Neuronal stem cell (in vitro differentiated cells): ENCODE results near the gene MRPL40.

Experiments used
- DNase-seq: peaks from one replicate; pipeline ENCODE4 v3.0.0-alpha.2; 2013; ENCODE audit warnings: low spot score
- H2AFZ ChIP-seq: one replicate; pipeline ENCODE4 v1.6.1; 2013; ENCODE audit warnings: mild to moderate bottlenecking, low read length, inconsistent platforms
- H2AK5ac ChIP-seq: 2 replicates; pipeline ENCODE4 v1.6.1; 2013; ENCODE audit warnings: low read depth, mild to moderate bottlenecking, inconsistent platforms, low read length, moderate library complexity, mixed read lengths
- H2BK120ac ChIP-seq: 2 replicates; pipeline ENCODE4 v1.6.1; 2013; ENCODE audit warnings: low read depth, mild to moderate bottlenecking, inconsistent platforms, low read length, moderate library complexity, mixed read lengths
- H2BK12ac ChIP-seq: one replicate; pipeline ENCODE4 v1.6.1; 2013; ENCODE audit warnings: low read length, inconsistent platforms
- H2BK15ac ChIP-seq: 2 replicates; pipeline ENCODE4 v1.6.1; 2013; ENCODE audit warnings: mild to moderate bottlenecking, low read length, inconsistent platforms, mixed read lengths
- H2BK5ac ChIP-seq: one replicate; pipeline ENCODE4 v1.6.1; 2013; ENCODE audit warnings: inconsistent platforms, mild to moderate bottlenecking, low read length, moderate library complexity
- H3K14ac ChIP-seq: one replicate; pipeline ENCODE4 v1.6.1; 2013; ENCODE audit warnings: low read length, inconsistent platforms
- H3K18ac ChIP-seq: 2 replicates; pipeline ENCODE4 v1.6.1; 2013; ENCODE audit warnings: low read length, inconsistent platforms
- H3K23ac ChIP-seq: 2 replicates; pipeline ENCODE4 v1.6.1; 2013; ENCODE audit warnings: low read depth, mild to moderate bottlenecking, mixed read lengths, low read length, inconsistent platforms; ENCODE audit not compliant: poor library complexity
- H3K27ac ChIP-seq: replicated peaks from 3 replicates; pipeline ENCODE4 v1.5.1; 2013; ENCODE audit warnings: low read length, inconsistent platforms
- H3K27me3 ChIP-seq, 3 experiments: 2 replicates each; pipeline ENCODE4 v1.6.1; 2013; ENCODE audit warnings: low read length in 3 of 3, mild to moderate bottlenecking in 2 of 3, inconsistent platforms in 1 of 3, low read depth in 1 of 3, mixed read lengths in 1 of 3, moderate library complexity in 1 of 3; ENCODE audit not compliant: control insufficient read depth in 3 of 3, insufficient read depth in 3 of 3
- H3K36me3 ChIP-seq, 2 donors: replicated peaks in 1 of 2; 2 replicates each; pipeline ENCODE4 v1.6.1; 2013; ENCODE audit warnings: low read length in 2 of 2; ENCODE audit not compliant: control insufficient read depth in 2 of 2, insufficient read depth in 2 of 2
- H3K4ac ChIP-seq: 2 replicates; pipeline ENCODE4 v1.6.1; 2013; ENCODE audit warnings: inconsistent platforms, mild to moderate bottlenecking, low read length, moderate library complexity
- H3K4me1 ChIP-seq, 2 donors: 1 replicate in 1 of 2; 2 replicates in 1 of 2; pipeline ENCODE4 v1.6.1; 2013; ENCODE audit warnings: low read length in 2 of 2, low read depth in 1 of 2; ENCODE audit not compliant: control insufficient read depth in 2 of 2, insufficient read depth in 1 of 2
- H3K4me2 ChIP-seq: one replicate; pipeline ENCODE4 v1.6.1; 2013; ENCODE audit warnings: mild to moderate bottlenecking, low read length, inconsistent platforms; ENCODE audit not compliant: insufficient read depth, poor library complexity, severe bottlenecking
- H3K4me3 ChIP-seq, 2 donors: 2 replicates each; pipeline ENCODE4 v1.5.1; 2013; ENCODE audit warnings: low read length in 2 of 2, mild to moderate bottlenecking in 2 of 2, inconsistent platforms in 1 of 2, moderate library complexity in 1 of 2
- H3K79me1 ChIP-seq: one replicate; pipeline ENCODE4 v1.6.1; 2013; ENCODE audit warnings: low read depth, mild to moderate bottlenecking, inconsistent platforms, low read length, moderate library complexity
- H3K9ac ChIP-seq: one replicate; pipeline ENCODE4 v1.6.1; 2013; ENCODE audit warnings: mild to moderate bottlenecking, low read depth, low read length, inconsistent platforms; ENCODE audit not compliant: poor library complexity
- H3K9me3 ChIP-seq, 2 donors: replicated peaks in 1 of 2; 2 replicates each; pipeline versions ENCODE3 to v1.6.1; 2013; ENCODE audit warnings: low read length in 2 of 2, mild to moderate bottlenecking in 2 of 2, inconsistent platforms in 1 of 2, low read depth in 1 of 2, mixed read lengths in 1 of 2, moderate library complexity in 1 of 2; ENCODE audit not compliant: control insufficient read depth in 2 of 2, insufficient read depth in 1 of 2
- H4K8ac ChIP-seq: one replicate; pipeline ENCODE4 v1.6.1; 2013; ENCODE audit warnings: low read depth, mild to moderate bottlenecking, inconsistent platforms, low read length, moderate library complexity
- H4K91ac ChIP-seq: one replicate; pipeline ENCODE4 v1.6.1; 2013; ENCODE audit warnings: low read length, low read depth, mild to moderate bottlenecking, inconsistent platforms; ENCODE audit not compliant: poor library complexity
- WGBS, 2 donors: extraction: QIAGEN DNeasy Blood & Tissue Kit; methylation state at CpG; one replicate each; pipeline ENCODE4 v1.1.7; 2013; ENCODE audit warnings: missing lambda C conversion rate in 2 of 2, mixed read lengths in 1 of 2; ENCODE audit not compliant: insufficient read length in 2 of 2, insufficient replicate concordance in 1 of 2; ENCODE audit errors: extremely low coverage in 2 of 2; 5-methylcytosine and 5-hydroxymethylcytosine counted together

The MRPL40 gene

DNA sequence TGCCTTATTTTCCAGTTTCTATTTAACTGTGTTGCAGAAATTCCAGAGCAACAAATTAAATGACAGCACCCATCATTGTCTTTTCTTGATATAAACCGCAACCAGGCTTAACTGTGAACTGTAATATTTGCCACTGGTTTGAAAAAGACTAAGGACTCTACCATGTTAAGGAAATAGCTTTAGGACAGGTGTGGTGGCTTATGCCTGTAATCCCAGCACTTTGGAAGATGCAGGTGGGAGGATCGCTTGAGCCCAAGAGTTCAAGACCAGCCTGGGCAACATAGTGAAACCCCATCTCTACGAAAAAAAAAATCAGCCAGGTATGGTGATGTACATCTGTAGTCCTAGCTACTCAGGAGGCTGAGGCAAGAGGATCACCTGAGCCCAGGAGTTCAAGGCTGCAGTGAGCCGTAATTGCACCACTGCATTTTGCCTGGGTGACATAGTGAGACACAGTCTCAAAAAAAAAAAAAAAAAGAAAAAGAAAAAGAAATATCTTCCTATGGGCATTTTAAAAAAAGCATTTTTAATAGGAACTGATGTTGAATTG is 29.6 kb upstream of the MRPL40 start:
- Histone ChIP-seq H2AK5ac (no peak overlapping the region), H2BK15ac (no peak overlapping the region), H3K4me3 (no peak overlapping the region), H3K79me1 (peaks cover 2% of the 10 kb centered on the region), H3K18ac (no peak overlapping the region), H3K4ac (no peak overlapping the region), H2BK12ac (no peak overlapping the region), H3K27me3 (no peaks in the 10 kb centered on the region), H3K4me2 (no peak overlapping the region), H2BK5ac (no peak overlapping the region), H3K36me3 (peaks cover 34 to 96% of the 10 kb centered on the region in 2 donors), H2BK120ac (no peak overlapping the region), H4K91ac (no peak overlapping the region), H3K9ac (no peak overlapping the region), H4K8ac (no peak overlapping the region), H3K4me1 (no peaks in the 10 kb centered on the region), H3K27ac (no peak overlapping the region), H3K9me3 (no peaks in the 10 kb centered on the region), H3K23ac (no peak overlapping the region), H3K14ac (no peak overlapping the region), H2AFZ (no peak overlapping the region)
- no peak for DNase-seq
- WGBS, 2 donors: no CpG with 5 or more reads among the region's 4 CpGs

DNA sequence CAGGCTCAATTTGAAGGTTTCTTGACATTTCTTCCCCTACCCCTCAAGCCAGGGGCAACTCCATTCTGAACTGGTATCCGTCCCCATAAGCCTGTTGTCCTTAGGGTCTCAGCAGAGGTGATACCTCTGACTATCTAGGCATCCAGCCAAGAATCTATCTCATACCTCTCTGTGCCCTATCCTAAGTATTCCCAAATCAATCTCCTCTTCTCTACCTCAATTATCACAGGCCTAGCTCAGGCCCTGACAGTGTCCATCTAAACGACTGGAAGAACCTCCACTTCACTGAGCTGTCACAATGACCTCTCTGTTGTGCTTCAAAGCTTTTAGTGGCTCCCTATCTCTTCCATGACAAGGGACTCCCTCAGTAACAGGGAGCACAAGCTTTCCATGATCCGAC is 27.7 kb upstream of the MRPL40 start:
- H3K4me2 ChIP-seq: no peak overlapping the region
- H3K36me3 ChIP-seq: peaks cover 38 to 96% of the 10 kb centered on the region in 2 donors
- no peak overlapping the region for H2BK5ac ChIP-seq
- H4K8ac ChIP-seq: no peak overlapping the region
- H2AFZ ChIP-seq: no peak overlapping the region
- no peak overlapping the region for H3K9ac ChIP-seq
- H2BK120ac ChIP-seq: no peak overlapping the region
- no peak overlapping the region for H3K4ac ChIP-seq
- H3K9me3 ChIP-seq: no peaks in the 10 kb centered on the region
- H3K4me3 ChIP-seq: no peak overlapping the region
- no peak overlapping the region for H2BK12ac ChIP-seq
- no peak overlapping the region for H2BK15ac ChIP-seq
- WGBS, 2 donors: no CpG with 5 or more reads among the region's 3 CpGs
- H3K4me1 ChIP-seq: no peaks in the 10 kb centered on the region
- no peak overlapping the region for H3K23ac ChIP-seq
- no peaks in the 10 kb centered on the region for H3K79me1 ChIP-seq
- no peak overlapping the region for H3K27ac ChIP-seq
- H4K91ac ChIP-seq: no peak overlapping the region
- DNase-seq: no peak
- no peaks in the 10 kb centered on the region for H3K27me3 ChIP-seq
- H3K14ac ChIP-seq: no peak overlapping the region
- no peak overlapping the region for H2AK5ac ChIP-seq
- H3K18ac ChIP-seq: no peak overlapping the region

GRCh38 chr22:19405133-19405532 is 27.2 kb upstream of the MRPL40 start:
- no peak overlapping the region for H2BK120ac ChIP-seq
- H2BK15ac ChIP-seq: no peak overlapping the region
- no peak overlapping the region for H3K14ac ChIP-seq
- H3K9ac ChIP-seq: no peak overlapping the region
- no peaks in the 10 kb centered on the region for H3K4me1 ChIP-seq
- no peak for DNase-seq
- H3K27me3 ChIP-seq: no peaks in the 10 kb centered on the region
- no peak overlapping the region for H3K4me2 ChIP-seq
- H2AK5ac ChIP-seq: no peak overlapping the region
- no peak overlapping the region for H3K23ac ChIP-seq
- H2BK5ac ChIP-seq: no peak overlapping the region
- WGBS, 2 donors: no CpG with 5 or more reads among the region's 4 CpGs
- no peak overlapping the region for H3K4ac ChIP-seq
- no peak overlapping the region for H4K91ac ChIP-seq
- no peak overlapping the region for H3K4me3 ChIP-seq
- H2BK12ac ChIP-seq: no peak overlapping the region
- peaks cover 42 to 97% of the 10 kb centered on the region in 2 donors for H3K36me3 ChIP-seq
- H3K18ac ChIP-seq: no peak overlapping the region
- no peaks in the 10 kb centered on the region for H3K79me1 ChIP-seq
- no peaks in the 10 kb centered on the region for H3K9me3 ChIP-seq
- no peak overlapping the region for H4K8ac ChIP-seq
- H3K27ac ChIP-seq: no peak overlapping the region
- H2AFZ ChIP-seq: no peak overlapping the region

GRCh38 chr22:19405652-19406051 is 26.7 kb upstream of the MRPL40 start:
- no peak overlapping the region for H3K14ac ChIP-seq
- no peak overlapping the region for H3K23ac ChIP-seq
- H3K4me2 ChIP-seq: no peak overlapping the region
- no peak for DNase-seq
- H3K27me3 ChIP-seq: no peaks in the 10 kb centered on the region
- H3K18ac ChIP-seq: no peak overlapping the region
- H3K4ac ChIP-seq: no peak overlapping the region
- no peak overlapping the region for H3K27ac ChIP-seq
- H3K9me3 ChIP-seq: no peaks in the 10 kb centered on the region
- no peak overlapping the region for H2BK15ac ChIP-seq
- no CpG with 5 or more reads among the region's 8 CpGs for WGBS, 2 donors
- H3K36me3 ChIP-seq: peaks cover 42 to 97% of the 10 kb centered on the region in 2 donors
- no peaks in the 10 kb centered on the region for H3K79me1 ChIP-seq
- no peak overlapping the region for H2BK120ac ChIP-seq
- H3K4me3 ChIP-seq: no peak overlapping the region
- no peak overlapping the region for H2AK5ac ChIP-seq
- no peak overlapping the region for H4K91ac ChIP-seq
- no peaks in the 10 kb centered on the region for H3K4me1 ChIP-seq
- H4K8ac ChIP-seq: no peak overlapping the region
- no peak overlapping the region for H2BK5ac ChIP-seq
- no peak overlapping the region for H2AFZ ChIP-seq
- no peak overlapping the region for H2BK12ac ChIP-seq
- no peak overlapping the region for H3K9ac ChIP-seq
